IMR-90 (cell line): Measurements from ENCODE around the gene USP7. TPM values are rescaled to one million over a fixed set of nuclear protein-coding genes. Genes with fewer than 3 reads are reported as not detected.
A peak's percentile ranks its signal among the peaks of the same experiment; 100 is the strongest.

Source experiments
- ATAC-seq: fragments of 200-7000 bp; cut with Tn5 transposase; 2 replicates; pipeline ENCODE4 v1.9.1; 2020; ENCODE audit warnings: low read depth, mild to moderate bottlenecking, moderate library complexity
- BruUV-seq: library from RNA; stranded (reverse); fragments of 400-500 nt; replicated peaks from 2 replicates; lab custom pipeline; 2021; lab: Mats Ljungman, UMichigan
- CTCF ChIA-PET: fragments of 300-600 bp; formaldehyde crosslinking; extraction: SDS; loops from one replicate; lab custom pipeline; 2021; ENCODE audit warnings: antibody characterized with exemption; lab: Yijun Ruan, JAX
- POLR2A ChIA-PET: fragments of 300-600 bp; sonication (Branson Sonifier 250); formaldehyde crosslinking; loops from one replicate; lab custom pipeline; 2022; ENCODE audit warnings: antibody characterized with exemption; ENCODE audit not compliant: unreplicated experiment; lab: Charles Lee
- DNase-seq: peaks from one replicate; pipeline ENCODE4 v3.0.0; 2013
- H2AFZ ChIP-seq: replicated peaks from 2 replicates; pipeline ENCODE3; 2013; ENCODE audit warnings: low read length, mild to moderate bottlenecking; ENCODE audit not compliant: poor library complexity
- H2AK5ac ChIP-seq: 2 replicates; pipeline ENCODE4 v1.6.1; 2013; ENCODE audit warnings: low read depth, low read length, inconsistent platforms
- H2AK9ac ChIP-seq: replicated peaks from 2 replicates; pipeline ENCODE3; 2013; ENCODE audit warnings: mild to moderate bottlenecking, low read depth, low read length, moderate library complexity; ENCODE audit not compliant: poor library complexity
- H2BK120ac ChIP-seq: 2 replicates; pipeline ENCODE4 v1.6.1; 2013; ENCODE audit warnings: low read depth, low read length, inconsistent platforms
- H2BK15ac ChIP-seq: 3 replicates; pipeline ENCODE4 v1.6.1; 2013; ENCODE audit warnings: low read depth, low read length, inconsistent platforms
- H2BK20ac ChIP-seq: 2 replicates; pipeline ENCODE4 v1.6.1; 2013; ENCODE audit warnings: low read depth, mild to moderate bottlenecking, inconsistent platforms, low read length, moderate library complexity
- H2BK5ac ChIP-seq: 2 replicates; pipeline ENCODE4 v1.6.1; 2013; ENCODE audit warnings: mild to moderate bottlenecking, low read depth, low read length, inconsistent platforms; ENCODE audit not compliant: poor library complexity, severe bottlenecking
- H3K14ac ChIP-seq: replicated peaks from 2 replicates; pipeline ENCODE4 v1.6.1; 2013; ENCODE audit warnings: low read depth, low read length, inconsistent platforms
- H3K18ac ChIP-seq: 2 replicates; pipeline ENCODE4 v1.6.1; 2013; ENCODE audit warnings: low read depth, low read length, control low read depth
- H3K23ac ChIP-seq: 2 replicates; pipeline ENCODE4 v1.6.1; 2013; ENCODE audit warnings: low read depth, low read length, inconsistent platforms
- H3K27ac ChIP-seq: 2 replicates; pipeline ENCODE4 v1.5.1; 2013; ENCODE audit warnings: mild to moderate bottlenecking, control low read depth, low read length; ENCODE audit not compliant: insufficient read depth
- H3K27me3 ChIP-seq: 2 replicates; pipeline ENCODE4 v1.6.1; 2013; ENCODE audit warnings: low read length; ENCODE audit not compliant: control insufficient read depth, insufficient read depth
- H3K36me3 ChIP-seq: 2 replicates; pipeline ENCODE4 v1.6.1; 2013; ENCODE audit warnings: low read length, mixed read lengths; ENCODE audit not compliant: control insufficient read depth, insufficient read depth
- H3K4ac ChIP-seq: 2 replicates; pipeline ENCODE4 v1.6.1; 2013; ENCODE audit warnings: low read depth, low read length, inconsistent platforms
- H3K4me1 ChIP-seq: 2 replicates; pipeline ENCODE4 v1.6.1; 2013; ENCODE audit warnings: low read length, mixed read lengths; ENCODE audit not compliant: control insufficient read depth, insufficient read depth
- H3K4me2 ChIP-seq: 2 replicates; pipeline ENCODE4 v1.6.1; 2013; ENCODE audit warnings: low read depth, mild to moderate bottlenecking, control low read depth, low read length, moderate library complexity
- H3K4me3 ChIP-seq: 2 replicates; pipeline ENCODE4 v1.5.1; 2013; ENCODE audit warnings: low read depth, mild to moderate bottlenecking, control low read depth, low read length, moderate library complexity; ENCODE audit not compliant: insufficient read depth
- H3K56ac ChIP-seq: 2 replicates; pipeline ENCODE4 v1.6.1; 2013; ENCODE audit warnings: low read length, inconsistent platforms; ENCODE audit not compliant: insufficient read depth; ENCODE audit errors: extremely low read depth
- H3K79me1 ChIP-seq, 2 experiments: 2 replicates each; pipeline ENCODE4 v1.6.1; 2013; ENCODE audit warnings: low read length in 2 of 2, inconsistent platforms in 1 of 2, low read depth in 1 of 2
- H3K9ac ChIP-seq: 2 replicates; pipeline ENCODE4 v1.6.1; 2013; ENCODE audit warnings: low read depth, low read length, control low read depth
- H3K9me1 ChIP-seq: 2 replicates; pipeline ENCODE4 v1.6.1; 2013; ENCODE audit warnings: low read length, inconsistent platforms; ENCODE audit not compliant: insufficient read depth
- H3K9me3 ChIP-seq: 2 replicates; pipeline ENCODE4 v1.6.1; 2013; ENCODE audit warnings: low read length; ENCODE audit not compliant: control insufficient read depth, insufficient read depth
- H4K20me1 ChIP-seq: 2 replicates; pipeline ENCODE4 v1.6.1; 2013; ENCODE audit warnings: low read length, inconsistent platforms; ENCODE audit not compliant: insufficient read depth
- H4K5ac ChIP-seq: 2 replicates; pipeline ENCODE4 v1.6.1; 2013; ENCODE audit warnings: mild to moderate bottlenecking, low read depth, low read length, control low read depth
- H4K8ac ChIP-seq, 2 experiments: 2 replicates each; pipeline ENCODE4 v1.6.1; 2013; ENCODE audit warnings: low read depth in 2 of 2, low read length in 2 of 2, control low read depth in 1 of 2, inconsistent platforms in 1 of 2
- H4K91ac ChIP-seq: 2 replicates; pipeline ENCODE4 v1.6.1; 2013; ENCODE audit warnings: low read depth, low read length, inconsistent platforms; ENCODE audit not compliant: insufficient read depth
- CHD1 ChIP-seq: IDR thresholded peaks from 2 replicates; pipeline ENCODE4 v1.6.1; 2012; ENCODE audit warnings: low read depth, low read length, improper control_type of control experiment
- FOS ChIP-seq: fragments of 150-350 bp; IDR thresholded peaks from 2 replicates; pipeline ENCODE4 v1.6.1; 2016; ENCODE audit warnings: low read depth, low read length
- MAZ ChIP-seq: IDR thresholded peaks from 2 replicates; pipeline ENCODE4 v1.6.1; 2012; ENCODE audit warnings: low read depth, mild to moderate bottlenecking, low read length, improper control_type of control experiment, moderate library complexity, borderline replicate concordance
- MXI1 ChIP-seq: IDR thresholded peaks from 2 replicates; pipeline ENCODE4 v1.6.1; 2012; ENCODE audit warnings: low read depth, mild to moderate bottlenecking, low read length, moderate library complexity, borderline replicate concordance
- NFE2L2 ChIP-seq: fragments of 150-350 bp; IDR thresholded peaks from 2 replicates; pipeline ENCODE4 v1.6.1; 2016; ENCODE audit warnings: low read depth, mild to moderate bottlenecking, low read length
- POLR2A ChIP-seq: IDR thresholded peaks from 2 replicates; pipeline ENCODE4 v1.6.1; 2012; ENCODE audit warnings: mild to moderate bottlenecking, low read depth, low read length
- RAD21 ChIP-seq: IDR thresholded peaks from 2 replicates; pipeline ENCODE4 v1.6.1; 2012; ENCODE audit warnings: low read length, improper control_type of control experiment
- RCOR1 ChIP-seq: IDR thresholded peaks from 2 replicates; pipeline ENCODE4 v1.6.1; 2012; ENCODE audit warnings: mild to moderate bottlenecking, low read length, improper control_type of control experiment; ENCODE audit not compliant: insufficient replicate concordance
- RFX5 ChIP-seq: IDR thresholded peaks from 2 replicates; pipeline ENCODE4 v1.8.0; 2012; ENCODE audit warnings: low read depth, mild to moderate bottlenecking, low read length, moderate library complexity
- SMC3 ChIP-seq: fragments of 150-350 bp; IDR thresholded peaks from 2 replicates; pipeline ENCODE4 v1.6.1; 2016; ENCODE audit warnings: low read depth, mild to moderate bottlenecking, antibody characterized with exemption, low read length, moderate library complexity
- WGBS, 2 experiments: methylation state at CpG; one replicate each; pipeline versions ENCODE4 v1.1.5 to v1.1.7; 2013; ENCODE audit warnings: missing lambda C conversion rate in 2 of 2; ENCODE audit not compliant: insufficient read length in 1 of 2; ENCODE audit errors: extremely low coverage in 2 of 2; 5-methylcytosine and 5-hydroxymethylcytosine counted together
- dilution Hi-C: fragments of 300-500 bp; cut with HindIII; formaldehyde crosslinking; loops from one replicate; pipeline ENCODE4 v1.14.3; 2018; ENCODE audit warnings: low sequenced_read_pairs; ENCODE audit not compliant: unreplicated experiment
- in situ Hi-C: fragments of 300-500 bp; cut with MboI; formaldehyde crosslinking; loops from 3 replicates; pipeline ENCODE4 v1.14.3; 2019; ENCODE audit warnings: low sequenced_read_pairs, inconsistent platforms, mixed read lengths
- intact Hi-C: fragments of 100-400 bp; cut with micrococcal nuclease; formaldehyde crosslinking; loops from 2 replicates; pipeline ENCODE4 v1.10.0; 2022
- polyA plus RNA-seq, 3 experiments: library from polyadenylated mRNA; depleted of rRNA; stranded (reverse); fragments of >200 nt; gene quantifications; 2 replicates each; pipeline ENCODE4 v1.2.3, GENCODE V29; 2012; ENCODE audit warnings: low replicate concordance in 1 of 3
- total RNA-seq: library from RNA; depleted of rRNA; stranded (reverse); fragments of >200 nt; gene quantifications from 2 replicates; pipeline ENCODE4 v1.2.3, GENCODE V29; 2012
- TF ChIP-seq, protein P1 (sequence below): fragments of 150-350 bp; IDR thresholded peaks from 2 replicates; pipeline ENCODE4 v1.6.1; 2016; ENCODE audit warnings: low read depth, mild to moderate bottlenecking, low read length, moderate library complexity, borderline replicate concordance
- TF ChIP-seq, protein P2 (sequence below): conservative IDR thresholded peaks from 2 replicates; pipeline ENCODE4 v1.5.1; 2012; ENCODE audit warnings: mild to moderate bottlenecking, low read depth, low read length, improper control_type of control experiment
- TF ChIP-seq, protein P3 (sequence below): fragments of 150-350 bp; IDR thresholded peaks from 2 replicates; pipeline ENCODE4 v1.6.1; 2017; ENCODE audit warnings: mild to moderate bottlenecking, antibody characterized with exemption, low read length, low read depth

Gene USP7
- total and polyA plus RNA-seq, 2 of the 4 experiments (the other 2 are of a cell fraction): 17.8 to 28.3 TPM

DNA sequence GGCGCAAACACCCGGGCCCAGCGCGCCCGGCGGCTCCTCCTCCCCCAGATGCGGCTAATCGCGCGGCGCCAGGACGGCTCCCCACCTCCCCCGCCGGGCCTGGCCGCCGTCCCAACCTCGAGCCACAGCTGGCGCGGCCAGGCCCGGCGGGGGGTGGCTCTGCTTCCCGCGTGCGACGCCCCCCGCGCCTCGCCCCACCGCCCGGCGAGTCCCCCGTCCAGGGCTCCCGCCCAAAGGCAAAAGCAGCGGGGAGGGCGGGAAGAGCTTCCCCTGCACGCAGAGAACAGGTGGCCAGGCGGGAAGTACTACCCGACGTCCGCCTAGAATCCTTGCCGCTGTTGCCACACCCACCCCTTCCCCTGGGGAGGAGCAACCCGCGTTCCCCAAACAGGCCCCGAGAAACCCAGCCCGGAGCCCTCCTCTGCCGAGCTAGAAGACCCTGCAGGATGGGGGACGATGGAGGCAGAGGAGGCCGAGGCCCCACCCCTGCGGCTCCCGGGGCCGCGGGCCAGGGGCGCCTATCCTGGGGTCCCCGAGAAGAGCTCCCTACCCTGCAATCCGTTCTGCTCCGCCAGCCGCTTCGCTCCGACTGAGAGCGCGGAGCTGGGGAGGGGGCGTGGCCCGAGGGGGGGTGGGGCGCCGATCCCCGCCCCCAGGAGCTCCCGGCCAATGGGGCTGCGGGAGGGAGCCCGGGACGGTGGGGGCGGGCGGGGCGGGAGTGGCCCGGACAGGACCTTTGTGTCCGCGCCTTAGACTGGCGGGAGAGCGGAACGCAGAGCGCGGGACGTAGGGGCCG is 95.1 kb downstream of the USP7 start, which contains the start of gene CARHSP1:
CARHSP1 (minus strand) TSS at position 591 of the 796 bp plus-strand sequence. CDS start 9,678 bp downstream, outside the sequence.
- H3K14ac ChIP-seq: peak within 1 kb of the TSS; percentile 93
- peaks cover 13% of the 10 kb centered on the region for H3K4me1 ChIP-seq
- peaks cover 4% of the 10 kb centered on the region for H3K36me3 ChIP-seq
- BruUV-seq: no TSS peak
- DNase-seq (peak; percentile 79), ATAC-seq (peak; percentile 84)
- peak within 1 kb of the TSS; percentile 46 for H2BK120ac ChIP-seq
- H3K23ac ChIP-seq: peak within 1 kb of the TSS; percentile 97
- peak within 1 kb of the TSS; percentile 58 for H3K18ac ChIP-seq
- peak within 1 kb of the TSS; percentile 72; the same call in 2 of the 3 replicates for H2BK15ac ChIP-seq
- peak within 1 kb of the TSS; percentile 92 for H3K9ac ChIP-seq
- H2BK5ac ChIP-seq: peak within 1 kb of the TSS; percentile 66
- H4K91ac ChIP-seq: peak within 1 kb of the TSS; percentile 85
- peaks cover 8% of the 10 kb centered on the region for H3K9me1 ChIP-seq
- in situ Hi-C loops: no loop called here
- peak within 1 kb of the TSS; percentile 95 for H3K4ac ChIP-seq
- peak within 1 kb of the TSS; percentile 96 for H3K4me2 ChIP-seq
- H3K56ac ChIP-seq: peak within 1 kb of the TSS; percentile 91
- 0% methylated on average over 12 of the region's 83 CpGs; no CpG with 5 or more reads in 1 of the 2 experiments for WGBS, 2 experiments
- H3K27ac ChIP-seq: peak within 1 kb of the TSS; percentile 90
- no peaks in the 10 kb centered on the region for H3K27me3 ChIP-seq
- peaks cover 39% of the 10 kb centered on the region for H4K20me1 ChIP-seq
- dilution Hi-C loops: no loop called here
- H3K4me3 ChIP-seq: peak within 1 kb of the TSS; percentile 71
- H2BK20ac ChIP-seq: no peak within 1 kb of the TSS; the same call in 1 of the 2 replicates
- intact Hi-C loops: loop anchor here (5.0 kb wide), 1 partner anchor 71 kb away; the partner anchor contains the start of genes PMM2 and TMEM186
- peaks cover 5 to 50% of the 10 kb centered on the region in 2 experiments for H3K79me1 ChIP-seq
- ChIA-PET CTCF (interaction anchor here (1.7 kb wide), 1 partner anchor 140 kb away, joined by 6 read pairs; no protein-coding TSS in a partner anchor), POLR2A (interaction anchor here (0.6 kb wide), 1 partner anchor 105 kb away, joined by 4 read pairs; no protein-coding TSS in a partner anchor)
- H3K9me3 ChIP-seq: no peaks in the 10 kb centered on the region
- peak within 1 kb of the TSS; percentile 98 for H2AK9ac ChIP-seq
- H4K8ac ChIP-seq: peak within 1 kb of the TSS; percentile 73 to 95
- peak within 1 kb of the TSS; percentile 51 for H4K5ac ChIP-seq
- H2AFZ ChIP-seq: peak within 1 kb of the TSS; percentile 92
- H2AK5ac ChIP-seq: peak within 1 kb of the TSS; percentile 88
- TF ChIP-seq POLR2A (peak; percentile 80), FOS (no peak), MAZ (peak; percentile 81; the same call in 1 of the 2 replicates), NFE2L2 (no peak), RCOR1 (no peak), RAD21 (no peak), RFX5 (no peak), SMC3 (no peak), MXI1 (0 out of 2 replicates have a peak, but pooled peaks have one; percentile 26), CHD1 (no peak)
- TF ChIP-seq, protein P1, sequence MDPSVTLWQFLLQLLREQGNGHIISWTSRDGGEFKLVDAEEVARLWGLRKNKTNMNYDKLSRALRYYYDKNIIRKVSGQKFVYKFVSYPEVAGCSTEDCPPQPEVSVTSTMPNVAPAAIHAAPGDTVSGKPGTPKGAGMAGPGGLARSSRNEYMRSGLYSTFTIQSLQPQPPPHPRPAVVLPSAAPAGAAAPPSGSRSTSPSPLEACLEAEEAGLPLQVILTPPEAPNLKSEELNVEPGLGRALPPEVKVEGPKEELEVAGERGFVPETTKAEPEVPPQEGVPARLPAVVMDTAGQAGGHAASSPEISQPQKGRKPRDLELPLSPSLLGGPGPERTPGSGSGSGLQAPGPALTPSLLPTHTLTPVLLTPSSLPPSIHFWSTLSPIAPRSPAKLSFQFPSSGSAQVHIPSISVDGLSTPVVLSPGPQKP: no peak
- TF ChIP-seq, protein P2, sequence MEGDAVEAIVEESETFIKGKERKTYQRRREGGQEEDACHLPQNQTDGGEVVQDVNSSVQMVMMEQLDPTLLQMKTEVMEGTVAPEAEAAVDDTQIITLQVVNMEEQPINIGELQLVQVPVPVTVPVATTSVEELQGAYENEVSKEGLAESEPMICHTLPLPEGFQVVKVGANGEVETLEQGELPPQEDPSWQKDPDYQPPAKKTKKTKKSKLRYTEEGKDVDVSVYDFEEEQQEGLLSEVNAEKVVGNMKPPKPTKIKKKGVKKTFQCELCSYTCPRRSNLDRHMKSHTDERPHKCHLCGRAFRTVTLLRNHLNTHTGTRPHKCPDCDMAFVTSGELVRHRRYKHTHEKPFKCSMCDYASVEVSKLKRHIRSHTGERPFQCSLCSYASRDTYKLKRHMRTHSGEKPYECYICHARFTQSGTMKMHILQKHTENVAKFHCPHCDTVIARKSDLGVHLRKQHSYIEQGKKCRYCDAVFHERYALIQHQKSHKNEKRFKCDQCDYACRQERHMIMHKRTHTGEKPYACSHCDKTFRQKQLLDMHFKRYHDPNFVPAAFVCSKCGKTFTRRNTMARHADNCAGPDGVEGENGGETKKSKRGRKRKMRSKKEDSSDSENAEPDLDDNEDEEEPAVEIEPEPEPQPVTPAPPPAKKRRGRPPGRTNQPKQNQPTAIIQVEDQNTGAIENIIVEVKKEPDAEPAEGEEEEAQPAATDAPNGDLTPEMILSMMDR: no peak
- TF ChIP-seq, protein P3, sequence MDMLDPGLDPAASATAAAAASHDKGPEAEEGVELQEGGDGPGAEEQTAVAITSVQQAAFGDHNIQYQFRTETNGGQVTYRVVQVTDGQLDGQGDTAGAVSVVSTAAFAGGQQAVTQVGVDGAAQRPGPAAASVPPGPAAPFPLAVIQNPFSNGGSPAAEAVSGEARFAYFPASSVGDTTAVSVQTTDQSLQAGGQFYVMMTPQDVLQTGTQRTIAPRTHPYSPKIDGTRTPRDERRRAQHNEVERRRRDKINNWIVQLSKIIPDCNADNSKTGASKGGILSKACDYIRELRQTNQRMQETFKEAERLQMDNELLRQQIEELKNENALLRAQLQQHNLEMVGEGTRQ: no peak
